ENCODE results near the gene CAV3.

CAV3 gene

GRCh38 chr3:8762607-8763377 is 29.2 kb downstream of the CAV3 start:
- no peaks in the 10 kb centered on the region for H3K79me1 ChIP-seq (ENCODE audit: low read length)
- peaks cover 4% of the 10 kb centered on the region for H3K9me3 ChIP-seq (ENCODE audit: insufficient read depth, low read depth, low read length)
- H2AK5ac ChIP-seq (ENCODE audit: low read length), result no peak overlapping the region
- H2BK5ac ChIP-seq (ENCODE audit: low read depth, low read length, poor library complexity), result no peak overlapping the region
- no peak overlapping the region for H4K8ac ChIP-seq (ENCODE audit: low read depth, low read length)
- H3K36me3 ChIP-seq (ENCODE audit: control insufficient read depth in 1 of 2, insufficient read depth in 2 of 2, low read length in 2 of 2), result peaks cover 2 to 3% of the 10 kb centered on the region in 2 experiments
- H3K79me2 ChIP-seq (ENCODE audit: control insufficient read depth, insufficient read depth, low read length, poor library complexity), result no peaks in the 10 kb centered on the region
- peaks cover 9% of the 10 kb centered on the region for H3K27me3 ChIP-seq (ENCODE audit: insufficient read depth, low read length)
- no peak overlapping the region for H3K27ac ChIP-seq (ENCODE audit: low read depth, low read length)
- H4K12ac ChIP-seq (ENCODE audit: low read depth, low read length), result no peak overlapping the region
- H2AFZ ChIP-seq (ENCODE audit: insufficient read depth, low read length, poor library complexity), result no peak overlapping the region
- WGBS (ENCODE audit: extremely low coverage, insufficient coverage, insufficient read length), result no CpG with 5 or more reads among the region's 11 CpGs
- no peak overlapping the region for H3K18ac ChIP-seq (ENCODE audit: low read length)
- H3K14ac ChIP-seq (ENCODE audit: low read length), result no peak overlapping the region
- no peak overlapping the region for H4K91ac ChIP-seq (ENCODE audit: low read depth, low read length)
- no peak overlapping the region for H3K23ac ChIP-seq (ENCODE audit: low read length)
- H3K4me3 ChIP-seq (ENCODE audit: low read depth, low read length), result no peak overlapping the region
- H3K4ac ChIP-seq (ENCODE audit: low read depth, low read length), result no peak overlapping the region
- peaks cover 0 to 4% of the 10 kb centered on the region in 2 experiments for H3K4me1 ChIP-seq (ENCODE audit: control insufficient read depth in 1 of 2, insufficient read depth in 2 of 2, low read length in 2 of 2)
- no peak overlapping the region for H3K9ac ChIP-seq (ENCODE audit: low read length)
- no peak for DNase-seq
- no peak overlapping the region for H3K4me2 ChIP-seq (ENCODE audit: low read length)
- H2BK12ac ChIP-seq (ENCODE audit: low read length), result no peak overlapping the region
- no peak overlapping the region for H2BK120ac ChIP-seq (ENCODE audit: insufficient read depth, low read length, poor library complexity)

GRCh38 chr3:8764528-8764927 is 30.9 kb downstream of the CAV3 start:
- no peak overlapping the region for H4K12ac ChIP-seq (ENCODE audit: low read depth, low read length)
- H3K79me2 ChIP-seq (ENCODE audit: control insufficient read depth, insufficient read depth, low read length, poor library complexity), result no peaks in the 10 kb centered on the region
- H3K9ac ChIP-seq (ENCODE audit: low read length), result no peak overlapping the region
- peaks cover 2 to 3% of the 10 kb centered on the region in 2 experiments for H3K36me3 ChIP-seq (ENCODE audit: control insufficient read depth in 1 of 2, insufficient read depth in 2 of 2, low read length in 2 of 2)
- H3K4ac ChIP-seq (ENCODE audit: low read depth, low read length), result no peak overlapping the region
- H3K79me1 ChIP-seq (ENCODE audit: low read length), result no peaks in the 10 kb centered on the region
- H3K27me3 ChIP-seq (ENCODE audit: insufficient read depth, low read length), result peaks cover 22% of the 10 kb centered on the region
- DNase-seq, result no peak
- no peak overlapping the region for H2BK5ac ChIP-seq (ENCODE audit: low read depth, low read length, poor library complexity)
- no peak overlapping the region for H4K8ac ChIP-seq (ENCODE audit: low read depth, low read length)
- WGBS (ENCODE audit: extremely low coverage, insufficient coverage, insufficient read length), result no CpG with 5 or more reads among the region's 6 CpGs
- no peak overlapping the region for H4K91ac ChIP-seq (ENCODE audit: low read depth, low read length)
- H3K9me3 ChIP-seq (ENCODE audit: insufficient read depth, low read depth, low read length), result peaks cover 6% of the 10 kb centered on the region
- H2BK120ac ChIP-seq (ENCODE audit: insufficient read depth, low read length, poor library complexity), result no peak overlapping the region
- H3K23ac ChIP-seq (ENCODE audit: low read length), result no peak overlapping the region
- H3K4me2 ChIP-seq (ENCODE audit: low read length), result no peak overlapping the region
- no peak overlapping the region for H2BK12ac ChIP-seq (ENCODE audit: low read length)
- no peak overlapping the region for H2AFZ ChIP-seq (ENCODE audit: insufficient read depth, low read length, poor library complexity)
- peaks cover 12% of the 10 kb centered on the region in 2 experiments for H3K4me1 ChIP-seq (ENCODE audit: control insufficient read depth in 1 of 2, insufficient read depth in 2 of 2, low read length in 2 of 2)
- no peak overlapping the region for H3K4me3 ChIP-seq (ENCODE audit: low read depth, low read length)
- H2AK5ac ChIP-seq (ENCODE audit: low read length), result no peak overlapping the region
- no peak overlapping the region for H3K27ac ChIP-seq (ENCODE audit: low read depth, low read length)
- no peak overlapping the region for H3K18ac ChIP-seq (ENCODE audit: low read length)
- no peak overlapping the region for H3K14ac ChIP-seq (ENCODE audit: low read length)

GRCh38 chr3:8765528-8765927 is 31.9 kb downstream of the CAV3 start:
- Histone ChIP-seq H2BK120ac (ENCODE audit: insufficient read depth, low read length, poor library complexity) (no peak overlapping the region), H3K27ac (ENCODE audit: low read depth, low read length) (no peak overlapping the region), H3K79me1 (ENCODE audit: low read length) (no peaks in the 10 kb centered on the region), H4K91ac (ENCODE audit: low read depth, low read length) (no peak overlapping the region), H4K12ac (ENCODE audit: low read depth, low read length) (no peak overlapping the region), H2AFZ (ENCODE audit: insufficient read depth, low read length, poor library complexity) (no peak overlapping the region), H3K36me3 (ENCODE audit: control insufficient read depth in 1 of 2, insufficient read depth in 2 of 2, low read length in 2 of 2) (peaks cover 2 to 3% of the 10 kb centered on the region in 2 experiments), H2AK5ac (ENCODE audit: low read length) (no peak overlapping the region), H3K79me2 (ENCODE audit: control insufficient read depth, insufficient read depth, low read length, poor library complexity) (no peaks in the 10 kb centered on the region), H3K9ac (ENCODE audit: low read length) (no peak overlapping the region), H3K4me3 (ENCODE audit: low read depth, low read length) (no peak overlapping the region), H3K9me3 (ENCODE audit: insufficient read depth, low read depth, low read length) (peaks cover 5% of the 10 kb centered on the region), H3K18ac (ENCODE audit: low read length) (no peak overlapping the region), H3K27me3 (ENCODE audit: insufficient read depth, low read length) (peaks cover 22% of the 10 kb centered on the region), H2BK12ac (ENCODE audit: low read length) (no peak overlapping the region), H3K4ac (ENCODE audit: low read depth, low read length) (no peak overlapping the region), H3K4me1 (ENCODE audit: control insufficient read depth in 1 of 2, insufficient read depth in 2 of 2, low read length in 2 of 2) (peaks cover 12% of the 10 kb centered on the region in 2 experiments), H3K23ac (ENCODE audit: low read length) (no peak overlapping the region), H3K4me2 (ENCODE audit: low read length) (no peak overlapping the region), H3K14ac (ENCODE audit: low read length) (no peak overlapping the region), H4K8ac (ENCODE audit: low read depth, low read length) (no peak overlapping the region), H2BK5ac (ENCODE audit: low read depth, low read length, poor library complexity) (no peak overlapping the region)
- no peak for DNase-seq
- no CpG with 5 or more reads among the region's 4 CpGs for WGBS (ENCODE audit: extremely low coverage, insufficient coverage, insufficient read length)

- H3K23ac ChIP-seq (ENCODE audit: low read length), result no peak overlapping the region
- H4K91ac ChIP-seq (ENCODE audit: low read depth, low read length), result no peak overlapping the region
- no peak overlapping the region for H2AK5ac ChIP-seq (ENCODE audit: low read length)
- peaks cover 22% of the 10 kb centered on the region for H3K27me3 ChIP-seq (ENCODE audit: insufficient read depth, low read length)
- no peak overlapping the region for H2BK5ac ChIP-seq (ENCODE audit: low read depth, low read length, poor library complexity)
- H2AFZ ChIP-seq (ENCODE audit: insufficient read depth, low read length, poor library complexity), result no peak overlapping the region
- H3K79me1 ChIP-seq (ENCODE audit: low read length), result no peaks in the 10 kb centered on the region
- no peak overlapping the region for H3K4me3 ChIP-seq (ENCODE audit: low read depth, low read length)
- H3K9ac ChIP-seq (ENCODE audit: low read length), result no peak overlapping the region
- peaks cover 5% of the 10 kb centered on the region for H3K9me3 ChIP-seq (ENCODE audit: insufficient read depth, low read depth, low read length)
- H3K4me1 ChIP-seq (ENCODE audit: control insufficient read depth in 1 of 2, insufficient read depth in 2 of 2, low read length in 2 of 2), result peaks cover 12% of the 10 kb centered on the region in 2 experiments
- no peak overlapping the region for H3K18ac ChIP-seq (ENCODE audit: low read length)
- no peak overlapping the region for H2BK12ac ChIP-seq (ENCODE audit: low read length)
- no peak overlapping the region for H2BK120ac ChIP-seq (ENCODE audit: insufficient read depth, low read length, poor library complexity)
- no peak for DNase-seq
- H3K27ac ChIP-seq (ENCODE audit: low read depth, low read length), result no peak overlapping the region
- H3K14ac ChIP-seq (ENCODE audit: low read length), result no peak overlapping the region
- no peak overlapping the region for H3K4me2 ChIP-seq (ENCODE audit: low read length)
- H3K4ac ChIP-seq (ENCODE audit: low read depth, low read length), result no peak overlapping the region
- H3K79me2 ChIP-seq (ENCODE audit: control insufficient read depth, insufficient read depth, low read length, poor library complexity), result no peaks in the 10 kb centered on the region
- H4K8ac ChIP-seq (ENCODE audit: low read depth, low read length), result no peak overlapping the region
- H4K12ac ChIP-seq (ENCODE audit: low read depth, low read length), result no peak overlapping the region
- WGBS (ENCODE audit: extremely low coverage, insufficient coverage, insufficient read length), result no CpG with 5 or more reads among the region's 2 CpGs
- H3K36me3 ChIP-seq (ENCODE audit: control insufficient read depth in 1 of 2, insufficient read depth in 2 of 2, low read length in 2 of 2), result peaks cover 2 to 3% of the 10 kb centered on the region in 2 experiments
Observed at GRCh38 chr3:8766148-8766547, 32.5 kb downstream of the CAV3 start.
